GM06990 (cell line): ENCODE measurements around the gene EIF3CL.
"Not testable (repeated sequence)": the region's sequence is repeated elsewhere in the genome, so short reads cannot be mapped to it uniquely, and the experiment has no call there.

Experiments used
- DNase-seq: peaks from one replicate; pipeline ENCODE4 v3.0.0-alpha.2; 2011; ENCODE audit not compliant: insufficient read length; ENCODE audit errors: extremely low read depth
- H3K27me3 ChIP-seq: replicated peaks from 2 replicates; pipeline ENCODE4 v1.6.0; 2011; ENCODE audit warnings: low read length; ENCODE audit not compliant: control insufficient read depth, insufficient read depth
- H3K36me3 ChIP-seq: 2 replicates; pipeline ENCODE4 v1.5.1; 2011; ENCODE audit warnings: low read length; ENCODE audit not compliant: control insufficient read depth, insufficient read depth
- H3K4me3 ChIP-seq: replicated peaks from 2 replicates; pipeline ENCODE4 v1.5.1; 2011; ENCODE audit warnings: low read depth, mild to moderate bottlenecking, control low read depth, low read length

Gene EIF3CL

GRCh38 chr16:28403220-28404072, at the start of gene EIF3CL:
EIF3CL (minus strand) TSS chr16:28403841; CDS start chr16:28403618, 223 bp downstream.
- not testable (repeated sequence) for H3K36me3 ChIP-seq, H3K27me3 ChIP-seq, DNase-seq
- H3K4me3 ChIP-seq, result peak within 1 kb of the TSS; percentile 61

GRCh38 chr16:28447081-28447480, 43.4 kb upstream of the EIF3CL start:
- not testable (repeated sequence) for H3K27me3 ChIP-seq, DNase-seq, H3K36me3 ChIP-seq, H3K4me3 ChIP-seq

- not testable (repeated sequence) for H3K36me3 ChIP-seq, H3K4me3 ChIP-seq, DNase-seq, H3K27me3 ChIP-seq
These were observed 42.7 kb upstream of the EIF3CL start for GRCh38 chr16:28446388-28446787.

GRCh38 chr16:28443943-28444342, 40.3 kb upstream of the EIF3CL start:
- not testable (repeated sequence) for DNase-seq, H3K27me3 ChIP-seq, H3K4me3 ChIP-seq, H3K36me3 ChIP-seq

- H3K4me3 ChIP-seq, H3K36me3 ChIP-seq, DNase-seq, H3K27me3 ChIP-seq: not testable (repeated sequence)
These were observed 35.3 kb upstream of the EIF3CL start for GRCh38 chr16:28438899-28439298.

GRCh38 chr16:28435340-28435739, 31.7 kb upstream of the EIF3CL start:
- not testable (repeated sequence) for H3K4me3 ChIP-seq, DNase-seq, H3K36me3 ChIP-seq, H3K27me3 ChIP-seq

GRCh38 chr16:28426060-28426680, 22.5 kb upstream of the EIF3CL start:
- H3K36me3 ChIP-seq, H3K27me3 ChIP-seq, DNase-seq, H3K4me3 ChIP-seq: not testable (repeated sequence)

GRCh38 chr16:28421071-28421750, 17.6 kb upstream of the EIF3CL start:
- H3K27me3 ChIP-seq, DNase-seq, H3K36me3 ChIP-seq, H3K4me3 ChIP-seq: not testable (repeated sequence)

GRCh38 chr16:28417033-28417432, 13.4 kb upstream of the EIF3CL start:
- not testable (repeated sequence) for H3K27me3 ChIP-seq, H3K4me3 ChIP-seq

GRCh38 chr16:28414530-28414929, 10.9 kb upstream of the EIF3CL start:
- not testable (repeated sequence) for H3K36me3 ChIP-seq, DNase-seq, H3K4me3 ChIP-seq, H3K27me3 ChIP-seq

More at GRCh38 chr16:28417033-28417432, 13.4 kb upstream of the EIF3CL start:
- DNase-seq, H3K36me3 ChIP-seq: not testable (repeated sequence)

- DNase-seq, H3K4me3 ChIP-seq, H3K36me3 ChIP-seq, H3K27me3 ChIP-seq: not testable (repeated sequence)
These were observed 9.9 kb upstream of the EIF3CL start for GRCh38 chr16:28413585-28413984.

- DNase-seq, H3K4me3 ChIP-seq, H3K27me3 ChIP-seq, H3K36me3 ChIP-seq: not testable (repeated sequence)
These were observed 11.6 kb downstream of the EIF3CL start for GRCh38 chr16:28392054-28392453.

- H3K36me3 ChIP-seq, H3K4me3 ChIP-seq, H3K27me3 ChIP-seq, DNase-seq: not testable (repeated sequence)
These were observed 21.3 kb downstream of the EIF3CL start for GRCh38 chr16:28382177-28382867.

GRCh38 chr16:28377822-28378221, 25.8 kb downstream of the EIF3CL start:
- not testable (repeated sequence) for H3K36me3 ChIP-seq, DNase-seq, H3K27me3 ChIP-seq, H3K4me3 ChIP-seq
